Esophagus muscularis mucosa (tissue), 3 donors: Measurements from ENCODE around the gene TPH1.

Experiments used
- EP300 ChIP-seq: sonication (generic); formaldehyde crosslinking; IDR thresholded peaks from one replicate; pipeline ENCODE4 v1.6.1; 2017; ENCODE audit warnings: antibody characterized with exemption
- TF ChIP-seq, protein P1 (sequence below), 3 experiments: fragments of 200-600 bp in 2 of 3; fragments of 450-650 bp in 1 of 3; sonication (generic) in 2 of 3; IDR thresholded peaks; one replicate each; pipeline ENCODE4 v1.5.1; 2017 to 2019; ENCODE audit warnings: antibody characterized with exemption in 3 of 3, mild to moderate bottlenecking in 2 of 3, moderate library complexity in 1 of 3

DNA sequence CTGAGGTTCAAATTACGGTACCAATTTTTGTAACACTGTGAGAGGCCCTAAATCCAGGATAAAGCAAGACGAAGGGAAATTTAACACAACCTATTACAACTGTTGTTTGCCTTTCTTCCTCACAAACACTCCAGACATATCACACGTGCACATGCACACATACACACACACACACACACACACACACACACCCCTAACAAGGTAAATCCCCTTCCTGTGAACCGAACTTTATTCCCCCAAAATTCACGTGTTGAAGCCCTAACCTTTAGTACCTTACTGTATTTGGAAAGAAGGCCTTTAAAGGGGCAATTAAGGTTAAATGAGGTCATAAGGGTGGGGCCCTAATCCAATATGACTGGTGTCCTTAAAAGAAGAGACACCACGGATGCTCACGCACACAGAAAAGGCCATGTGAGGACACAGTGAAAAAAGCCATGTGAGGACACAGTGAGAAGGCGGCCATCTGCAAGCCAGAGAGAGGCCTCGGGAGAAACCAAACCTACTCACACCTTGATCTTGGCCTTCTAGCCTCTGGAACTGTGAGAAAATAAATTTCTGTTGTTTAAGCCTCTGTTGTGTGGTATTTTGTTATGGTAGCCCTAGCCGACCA lies 35.0 kb downstream of the TPH1 start:
- TF ChIP-seq, protein P1, sequence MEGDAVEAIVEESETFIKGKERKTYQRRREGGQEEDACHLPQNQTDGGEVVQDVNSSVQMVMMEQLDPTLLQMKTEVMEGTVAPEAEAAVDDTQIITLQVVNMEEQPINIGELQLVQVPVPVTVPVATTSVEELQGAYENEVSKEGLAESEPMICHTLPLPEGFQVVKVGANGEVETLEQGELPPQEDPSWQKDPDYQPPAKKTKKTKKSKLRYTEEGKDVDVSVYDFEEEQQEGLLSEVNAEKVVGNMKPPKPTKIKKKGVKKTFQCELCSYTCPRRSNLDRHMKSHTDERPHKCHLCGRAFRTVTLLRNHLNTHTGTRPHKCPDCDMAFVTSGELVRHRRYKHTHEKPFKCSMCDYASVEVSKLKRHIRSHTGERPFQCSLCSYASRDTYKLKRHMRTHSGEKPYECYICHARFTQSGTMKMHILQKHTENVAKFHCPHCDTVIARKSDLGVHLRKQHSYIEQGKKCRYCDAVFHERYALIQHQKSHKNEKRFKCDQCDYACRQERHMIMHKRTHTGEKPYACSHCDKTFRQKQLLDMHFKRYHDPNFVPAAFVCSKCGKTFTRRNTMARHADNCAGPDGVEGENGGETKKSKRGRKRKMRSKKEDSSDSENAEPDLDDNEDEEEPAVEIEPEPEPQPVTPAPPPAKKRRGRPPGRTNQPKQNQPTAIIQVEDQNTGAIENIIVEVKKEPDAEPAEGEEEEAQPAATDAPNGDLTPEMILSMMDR (IDR thresholded peaks at IDR 0.05): no peak
- TF ChIP-seq EP300: no peak
